Astrocyte (in vitro differentiated cells and primary cell): ENCODE measurements around the gene SRSF2. TPM values are rescaled to one million over a fixed set of nuclear protein-coding genes. Genes with fewer than 3 reads are reported as not detected.

ENCODE experiments used
- DNase-seq: peaks from one replicate; pipeline ENCODE4 v3.0.0-alpha.2; 2010; ENCODE audit warnings: low read depth
- FAIRE-seq: peaks from 2 replicates; lab custom pipeline; 2011; peaks lifted over from hg19 to GRCh38; lab: Jason Lieb, UNC
- H2AFZ ChIP-seq: 2 replicates; pipeline ENCODE4 v1.6.0; 2012; ENCODE audit warnings: low read depth, low read length, inconsistent platforms
- H3K27ac ChIP-seq: 2 replicates; pipeline ENCODE4 v1.5.1; 2011; ENCODE audit warnings: low read depth, low read length, inconsistent platforms
- H3K27me3 ChIP-seq: 2 replicates; pipeline ENCODE4 v1.6.0; 2011; ENCODE audit warnings: low read length, inconsistent platforms; ENCODE audit not compliant: insufficient read depth
- H3K36me3 ChIP-seq: 2 replicates; pipeline ENCODE4 v1.5.1; 2011; ENCODE audit warnings: low read length, inconsistent platforms; ENCODE audit not compliant: insufficient read depth
- H3K4me1 ChIP-seq: 2 replicates; pipeline ENCODE4 v1.5.1; 2011; ENCODE audit warnings: low read length, inconsistent platforms; ENCODE audit not compliant: insufficient read depth
- H3K4me2 ChIP-seq: 2 replicates; pipeline ENCODE4 v1.6.0; 2012; ENCODE audit warnings: low read length, inconsistent platforms
- H3K4me3 ChIP-seq: 2 replicates; pipeline ENCODE4 v1.5.1; 2011; ENCODE audit warnings: low read depth, mild to moderate bottlenecking, low read length, inconsistent platforms; ENCODE audit not compliant: insufficient read depth
- H3K79me2 ChIP-seq: 2 replicates; pipeline ENCODE4 v1.6.0; 2012; ENCODE audit warnings: mild to moderate bottlenecking, low read length, inconsistent platforms; ENCODE audit not compliant: insufficient read depth
- H3K9ac ChIP-seq: 2 replicates; pipeline ENCODE4 v1.6.0; 2012; ENCODE audit warnings: mild to moderate bottlenecking, low read length, inconsistent platforms
- H3K9me3 ChIP-seq: 2 replicates; pipeline ENCODE4 v1.5.1; 2012; ENCODE audit warnings: low read depth, mild to moderate bottlenecking, low read length, inconsistent platforms; ENCODE audit not compliant: insufficient read depth
- H4K20me1 ChIP-seq: 2 replicates; pipeline ENCODE4 v1.6.0; 2012; ENCODE audit warnings: low read length, inconsistent platforms; ENCODE audit not compliant: insufficient read depth
- H3K27ac Mint-ChIP-seq: one replicate; pipeline ENCODE4 v1.8.0; 2021; ENCODE audit warnings: mild to moderate bottlenecking, mixed read lengths; ENCODE audit not compliant: unreplicated experiment
- H3K27me3 Mint-ChIP-seq: one replicate; pipeline ENCODE4 v1.8.0; 2021; ENCODE audit warnings: low read depth, mixed read lengths; ENCODE audit not compliant: unreplicated experiment
- H3K36me3 Mint-ChIP-seq: one replicate; pipeline ENCODE4 v1.8.0; 2021; ENCODE audit warnings: low read depth, mixed read lengths; ENCODE audit not compliant: unreplicated experiment
- H3K4me1 Mint-ChIP-seq: one replicate; pipeline ENCODE4 v1.8.0; 2021; ENCODE audit warnings: low read depth, mixed read lengths; ENCODE audit not compliant: unreplicated experiment
- H3K4me3 Mint-ChIP-seq: one replicate; pipeline ENCODE4 v1.8.0; 2021; ENCODE audit warnings: mild to moderate bottlenecking, moderate library complexity, mixed read lengths; ENCODE audit not compliant: unreplicated experiment
- H3K9me3 Mint-ChIP-seq: one replicate; pipeline ENCODE4 v1.8.0; 2021; ENCODE audit warnings: mild to moderate bottlenecking, mixed read lengths; ENCODE audit not compliant: unreplicated experiment
- CTCF ChIP-seq: IDR thresholded peaks from 2 replicates; pipeline ENCODE4 v1.5.1; 2011; ENCODE audit warnings: low read depth, mild to moderate bottlenecking, inconsistent platforms, low read length, moderate library complexity; ENCODE audit not compliant: insufficient read depth
- EZH2 ChIP-seq: IDR thresholded peaks from 2 replicates; pipeline ENCODE4 v1.6.1; 2012; ENCODE audit warnings: mild to moderate bottlenecking, low read length, inconsistent platforms; ENCODE audit not compliant: insufficient read depth
- total RNA-seq: library from RNA; stranded (reverse); gene quantifications from 2 replicates; pipeline ENCODE4 v1.2.1, GENCODE V29; 2021

Gene SRSF2
- total RNA-seq, 1 donor from 2014 or later, result 176 TPM

GRCh38 chr17:76687298-76688164 lies 49.6 kb downstream of the SRSF2 start:
- H3K36me3 ChIP-seq, result no peaks in the 10 kb centered on the region
- no peak for FAIRE-seq
- peaks cover 88% of the 10 kb centered on the region for H4K20me1 ChIP-seq
- H3K9me3 Mint-ChIP-seq, result no peaks in the 10 kb centered on the region
- no peaks in the 10 kb centered on the region for H3K9me3 ChIP-seq
- no peak overlapping the region for H2AFZ ChIP-seq
- no peak overlapping the region for H3K4me3 ChIP-seq
- H3K27ac Mint-ChIP-seq, result peak overlapping the region; percentile 86
- H3K9ac ChIP-seq, result peak overlapping the region; percentile 69
- peaks cover 60% of the 10 kb centered on the region for H3K79me2 ChIP-seq
- peak overlapping the region; percentile 81 for H3K4me2 ChIP-seq
- H3K27me3 Mint-ChIP-seq, result no peaks in the 10 kb centered on the region
- peaks cover 22% of the 10 kb centered on the region for H3K4me1 Mint-ChIP-seq
- peaks cover 13% of the 10 kb centered on the region for H3K36me3 Mint-ChIP-seq
- peak overlapping the region; percentile 10 for H3K4me3 Mint-ChIP-seq
- DNase-seq, result no peak
- H3K27ac ChIP-seq, result no peak overlapping the region
- peaks cover 24% of the 10 kb centered on the region for H3K4me1 ChIP-seq
- no peak for TF ChIP-seq CTCF
- TF ChIP-seq EZH2, result no peak
- H3K27me3 ChIP-seq, result no peaks in the 10 kb centered on the region

- no peak overlapping the region for H3K27ac ChIP-seq
- no peak for FAIRE-seq
- H2AFZ ChIP-seq, result no peak overlapping the region
- TF ChIP-seq CTCF (no peak), EZH2 (no peak)
- no peak overlapping the region for H3K4me2 ChIP-seq
- no peaks in the 10 kb centered on the region for H3K9me3 ChIP-seq
- peaks cover 54% of the 10 kb centered on the region for H3K79me2 ChIP-seq
- H3K36me3 ChIP-seq, result peaks cover 5% of the 10 kb centered on the region
- no peak overlapping the region for H3K4me3 Mint-ChIP-seq
- no peaks in the 10 kb centered on the region for H3K27me3 Mint-ChIP-seq
- no peaks in the 10 kb centered on the region for H3K27me3 ChIP-seq
- no peak overlapping the region for H3K27ac Mint-ChIP-seq
- H3K9me3 Mint-ChIP-seq, result no peaks in the 10 kb centered on the region
- H4K20me1 ChIP-seq, result peaks cover 92% of the 10 kb centered on the region
- no peak for DNase-seq
- H3K4me1 Mint-ChIP-seq, result peaks cover 29% of the 10 kb centered on the region
- H3K36me3 Mint-ChIP-seq, result peaks cover 16% of the 10 kb centered on the region
- no peak overlapping the region for H3K9ac ChIP-seq
- H3K4me3 ChIP-seq, result no peak overlapping the region
- peaks cover 32% of the 10 kb centered on the region for H3K4me1 ChIP-seq
Measured at GRCh38 chr17:76686538-76687297, 50.4 kb downstream of the SRSF2 start.
